ENCODE data around the gene CD200R1L. TPM values are rescaled to one million over a fixed set of nuclear protein-coding genes. Genes with fewer than 3 reads are reported as not detected.

CD200R1L gene
- total and polyA plus RNA-seq, 9 of the 15 experiments (the other 6 are each of a cell fraction or from before 2014, with no cell fraction given): not detected

DNA sequence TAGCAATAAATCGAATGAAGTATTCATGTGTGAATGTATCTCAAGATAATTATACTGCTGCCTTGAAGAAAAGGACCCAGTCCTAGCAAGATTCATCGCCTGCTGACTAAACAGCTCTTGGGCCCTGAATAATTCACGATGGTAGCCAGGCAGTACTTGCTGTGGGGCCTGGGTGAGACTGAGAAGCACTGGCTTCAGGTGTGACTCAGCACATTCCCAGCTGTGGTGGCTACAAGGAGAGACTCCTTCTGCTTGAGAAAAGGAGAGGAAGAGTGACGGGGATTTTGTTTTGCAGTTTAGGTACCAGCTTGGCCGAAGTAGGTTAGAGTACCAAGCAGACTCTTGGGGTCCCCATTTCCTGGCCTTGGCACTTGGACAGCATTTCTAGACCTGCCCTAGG lies 47.6 kb upstream of the CD200R1L start (continued):
- TF ChIP-seq, protein P1, sequence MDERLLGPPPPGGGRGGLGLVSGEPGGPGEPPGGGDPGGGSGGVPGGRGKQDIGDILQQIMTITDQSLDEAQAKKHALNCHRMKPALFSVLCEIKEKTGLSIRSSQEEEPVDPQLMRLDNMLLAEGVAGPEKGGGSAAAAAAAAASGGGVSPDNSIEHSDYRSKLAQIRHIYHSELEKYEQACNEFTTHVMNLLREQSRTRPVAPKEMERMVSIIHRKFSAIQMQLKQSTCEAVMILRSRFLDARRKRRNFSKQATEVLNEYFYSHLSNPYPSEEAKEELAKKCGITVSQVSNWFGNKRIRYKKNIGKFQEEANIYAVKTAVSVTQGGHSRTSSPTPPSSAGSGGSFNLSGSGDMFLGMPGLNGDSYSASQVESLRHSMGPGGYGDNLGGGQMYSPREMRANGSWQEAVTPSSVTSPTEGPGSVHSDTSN (CRISPR knock-in tag; IDR thresholded peaks at IDR 0.05; ENCODE audit: low read depth): no peak
- TF ChIP-seq, protein P1 (tag; conservative IDR thresholded peaks at IDR 0.05; ENCODE audit: low read depth): no peak
- TF ChIP-seq, protein P2, sequence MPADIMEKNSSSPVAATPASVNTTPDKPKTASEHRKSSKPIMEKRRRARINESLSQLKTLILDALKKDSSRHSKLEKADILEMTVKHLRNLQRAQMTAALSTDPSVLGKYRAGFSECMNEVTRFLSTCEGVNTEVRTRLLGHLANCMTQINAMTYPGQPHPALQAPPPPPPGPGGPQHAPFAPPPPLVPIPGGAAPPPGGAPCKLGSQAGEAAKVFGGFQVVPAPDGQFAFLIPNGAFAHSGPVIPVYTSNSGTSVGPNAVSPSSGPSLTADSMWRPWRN (IDR thresholded peaks at IDR 0.05; ENCODE audit: low read depth): no peak

DNA sequence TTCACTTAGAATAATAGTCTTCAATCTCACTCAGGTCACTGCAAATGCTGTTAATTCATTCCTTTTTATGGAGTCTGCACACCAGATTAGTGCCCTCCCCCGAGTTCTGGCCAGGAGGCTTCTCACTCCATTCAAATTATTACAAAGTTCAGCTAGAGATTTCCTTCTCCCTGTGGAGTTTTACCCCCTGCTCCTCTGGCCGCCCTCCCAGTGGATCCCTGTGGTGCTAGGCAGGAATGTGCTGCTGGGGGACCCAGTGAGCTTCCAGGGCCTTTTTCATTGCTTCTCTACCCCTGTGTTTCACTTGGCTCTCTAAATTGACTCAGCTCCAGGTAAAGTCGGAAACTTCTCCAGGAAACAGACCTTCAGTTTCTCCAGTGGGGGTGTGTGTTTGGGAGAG lies 42.7 kb upstream of the CD200R1L start:
- Histone ChIP-seq H3K9me3 (replicated peaks; ENCODE audit: control insufficient read depth, insufficient read depth, low read depth, low read length) (no peaks in the 10 kb centered on the region), H4K20me1 (replicated peaks; ENCODE audit: control insufficient read depth, insufficient read depth, low read length) (no peaks in the 10 kb centered on the region), H3K27me3 (ENCODE audit: control insufficient read depth in 2 of 2, insufficient read depth in 2 of 2, low read length in 2 of 2) (no peaks in the 10 kb centered on the region), H3K27ac (ENCODE audit: extremely low read depth, low read depth, low read length) (no peak overlapping the region), H2AFZ (ENCODE audit: low read depth, low read length) (no peak overlapping the region), H3K79me2 (ENCODE audit: control insufficient read depth, insufficient read depth, low read length) (no peaks in the 10 kb centered on the region), H3K9me1 (ENCODE audit: control insufficient read depth, insufficient read depth, low read length) (no peaks in the 10 kb centered on the region), H3K4me1 (replicated peaks in 1 of 2; ENCODE audit: control insufficient read depth in 2 of 2, insufficient read depth in 2 of 2, low read length in 2 of 2) (no peaks in the 10 kb centered on the region; a peak in 1 of 5 replicates), H3K36me3 (ENCODE audit: control insufficient read depth, insufficient read depth, low read length) (no peaks in the 10 kb centered on the region), H3K4me2 (ENCODE audit: insufficient read depth, low read length) (no peak overlapping the region), H3K9ac (ENCODE audit: insufficient read depth in 1 of 2, low read depth in 2 of 2, low read length in 2 of 2) (no peak overlapping the region), H3K4me3 (no peak overlapping the region)
- ChIA-PET POLR2A (interaction anchor here (0.6 to 1.4 kb wide), 3 partner anchors 10 to 528 kb away, joined by 3 to 6 read pairs (median 3); no protein-coding TSS in a partner anchor), CTCF (ENCODE audit: low intra/inter-chr PET ratio) (no interaction called here)
- DNase-seq (ENCODE audit: extremely low read depth in 1 of 4, low spot score in 3 of 4): no peak
- in situ Hi-C loops (cut with MboI) (no loop called here), intact Hi-C loops (cut with micrococcal nuclease) (no loop called here)
- BruUV-seq (replicated peaks): no TSS peak
- TF ChIP-seq FOSL1 (tag; conservative IDR thresholded peaks at IDR 0.05) (no peak), RBBP5 (IDR thresholded peaks at IDR 0.05; ENCODE audit: borderline replicate concordance, insufficient read depth, low read length, poor library complexity, severe bottlenecking) (no peak), ZNF41 (CRISPR knock-in tag; conservative IDR thresholded peaks at IDR 0.05) (no peak), ZNF282 (CRISPR knock-in tag; IDR thresholded peaks at IDR 0.05) (no peak), TEAD4 (IDR thresholded peaks at IDR 0.05; ENCODE audit: low read length) (no peak), TEAD4 (CRISPR knock-in tag; IDR thresholded peaks at IDR 0.05; ENCODE audit: borderline replicate concordance) (no peak), ZNF146 (CRISPR knock-in tag; IDR thresholded peaks at IDR 0.05; ENCODE audit: unreplicated experiment) (no peak), ZNF217 (CRISPR knock-in tag; IDR thresholded peaks at IDR 0.05) (no peak), ZNF212 (CRISPR knock-in tag; IDR thresholded peaks at IDR 0.05) (no peak), NRF1 (conservative IDR thresholded peaks at IDR 0.05 in 1 of 2, IDR thresholded peaks at IDR 0.05 in 1 of 2) (no peak), U2AF1 (optimal IDR thresholded peaks at IDR 0.05; ENCODE audit: low read depth, low read length) (no peak), NR4A1 (CRISPR knock-in tag; IDR thresholded peaks at IDR 0.05) (no peak), NR4A1 (tag; IDR thresholded peaks at IDR 0.05) (no peak), HDAC3 (IDR thresholded peaks at IDR 0.05; ENCODE audit: borderline replicate concordance, partially characterized antibody) (no peak), HDAC6 (IDR thresholded peaks at IDR 0.05; ENCODE audit: low read depth, low read length) (no peak), POLR2AphosphoS5 (IDR thresholded peaks at IDR 0.05; ENCODE audit: control insufficient read depth, insufficient read depth, low read depth, low read length) (no peak), LARP7 (IDR thresholded peaks at IDR 0.05) (no peak), BRCA1 (IDR thresholded peaks at IDR 0.05) (no peak), BRCA1 (CRISPR knock-in tag; IDR thresholded peaks at IDR 0.05) (no peak)
- ATAC-seq: no peak
- WGBS (ENCODE audit: insufficient coverage, low coverage, missing lambda C conversion rate): 20% methylated on average over 3 of the region's 3 CpGs
- FAIRE-seq: no peak
